ENCODE results near the gene PCOLCE2. TPM values are rescaled to one million over a fixed set of nuclear protein-coding genes. Genes with fewer than 3 reads are reported as not detected.

Gene PCOLCE2
- total RNA-seq, 1 experiment from 2014 or later, result 0.34 TPM

GRCh38 chr3:142853270-142854168 lies 35.4 kb downstream of the PCOLCE2 start:
- DNase-seq, result no peak
- H3K36me3 Mint-ChIP-seq (ENCODE audit: insufficient read depth, unreplicated experiment), result no peaks in the 10 kb centered on the region
- ChIA-PET POLR2A (no interaction called here), CTCF (interaction anchor here (0.7 to 2.0 kb wide), 2 partner anchors 17 to 25 kb away, joined by 3 to 5 read pairs; no protein-coding TSS in a partner anchor)
- H3K4me3 Mint-ChIP-seq (ENCODE audit: unreplicated experiment), result no peak overlapping the region
- no peaks in the 10 kb centered on the region for H3K27me3 Mint-ChIP-seq (ENCODE audit: insufficient read depth, unreplicated experiment)
- no TSS peak for BruUV-seq (replicated peaks)
- no peaks in the 10 kb centered on the region for H3K4me1 ChIP-seq
- H3K27me3 ChIP-seq (replicated peaks; ENCODE audit: control insufficient read depth, insufficient read depth, low read length), result no peaks in the 10 kb centered on the region
- H3K27ac Mint-ChIP-seq (ENCODE audit: unreplicated experiment), result no peak overlapping the region
- intact Hi-C loops (cut with micrococcal nuclease; ENCODE audit: unreplicated experiment), result no loop called here
- H3K9me3 Mint-ChIP-seq (ENCODE audit: unreplicated experiment), result no peaks in the 10 kb centered on the region
- no peak overlapping the region for H3K4me3 ChIP-seq (ENCODE audit: low read depth, low read length)
- H3K4me1 Mint-ChIP-seq (ENCODE audit: low read depth, unreplicated experiment), result peaks cover 5% of the 10 kb centered on the region
- H3K36me3 ChIP-seq (ENCODE audit: control insufficient read depth, insufficient read depth, low read length), result no peaks in the 10 kb centered on the region
- H3K9me3 ChIP-seq, result no peaks in the 10 kb centered on the region
- TF ChIP-seq, protein P1, sequence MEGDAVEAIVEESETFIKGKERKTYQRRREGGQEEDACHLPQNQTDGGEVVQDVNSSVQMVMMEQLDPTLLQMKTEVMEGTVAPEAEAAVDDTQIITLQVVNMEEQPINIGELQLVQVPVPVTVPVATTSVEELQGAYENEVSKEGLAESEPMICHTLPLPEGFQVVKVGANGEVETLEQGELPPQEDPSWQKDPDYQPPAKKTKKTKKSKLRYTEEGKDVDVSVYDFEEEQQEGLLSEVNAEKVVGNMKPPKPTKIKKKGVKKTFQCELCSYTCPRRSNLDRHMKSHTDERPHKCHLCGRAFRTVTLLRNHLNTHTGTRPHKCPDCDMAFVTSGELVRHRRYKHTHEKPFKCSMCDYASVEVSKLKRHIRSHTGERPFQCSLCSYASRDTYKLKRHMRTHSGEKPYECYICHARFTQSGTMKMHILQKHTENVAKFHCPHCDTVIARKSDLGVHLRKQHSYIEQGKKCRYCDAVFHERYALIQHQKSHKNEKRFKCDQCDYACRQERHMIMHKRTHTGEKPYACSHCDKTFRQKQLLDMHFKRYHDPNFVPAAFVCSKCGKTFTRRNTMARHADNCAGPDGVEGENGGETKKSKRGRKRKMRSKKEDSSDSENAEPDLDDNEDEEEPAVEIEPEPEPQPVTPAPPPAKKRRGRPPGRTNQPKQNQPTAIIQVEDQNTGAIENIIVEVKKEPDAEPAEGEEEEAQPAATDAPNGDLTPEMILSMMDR (IDR thresholded peaks at IDR 0.05; ENCODE audit: insufficient read depth in 1 of 2, low read depth in 1 of 2, low read length in 1 of 2, severe bottlenecking in 1 of 2, unreplicated experiment in 1 of 2), result no peak

DNA sequence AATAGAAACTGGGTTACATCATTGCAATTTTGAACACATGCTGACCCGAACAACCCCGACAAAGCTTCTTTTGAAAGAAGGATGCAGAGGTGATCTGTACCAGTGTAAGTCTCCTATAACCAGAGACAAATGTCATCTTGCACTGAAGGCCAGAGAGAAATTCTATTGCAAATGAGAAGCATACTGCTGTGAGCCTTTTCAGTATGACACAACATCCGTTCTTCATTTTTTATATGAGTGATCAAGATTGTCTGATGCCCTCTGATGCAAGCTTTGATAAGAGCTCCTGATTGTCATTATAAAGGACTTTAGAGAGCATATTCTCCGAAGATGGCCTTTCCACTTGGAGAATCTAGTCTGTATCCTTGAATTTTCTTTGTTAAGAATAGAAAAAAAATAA lies 36.9 kb downstream of the PCOLCE2 start:
- intact Hi-C loops (cut with micrococcal nuclease; ENCODE audit: unreplicated experiment), result no loop called here
- H3K36me3 ChIP-seq (ENCODE audit: control insufficient read depth, insufficient read depth, low read length), result no peaks in the 10 kb centered on the region
- no peaks in the 10 kb centered on the region for H3K4me1 ChIP-seq
- peaks cover 5% of the 10 kb centered on the region for H3K4me1 Mint-ChIP-seq (ENCODE audit: low read depth, unreplicated experiment)
- H3K36me3 Mint-ChIP-seq (ENCODE audit: insufficient read depth, unreplicated experiment), result no peaks in the 10 kb centered on the region
- no peak overlapping the region for H3K4me3 ChIP-seq (ENCODE audit: low read depth, low read length)
- no peaks in the 10 kb centered on the region for H3K9me3 ChIP-seq
- DNase-seq, result no peak
- ChIA-PET POLR2A (no interaction called here), CTCF (no interaction called here)
- no peak overlapping the region for H3K4me3 Mint-ChIP-seq (ENCODE audit: unreplicated experiment)
- TF ChIP-seq, protein P1 (IDR thresholded peaks at IDR 0.05; ENCODE audit: insufficient read depth in 1 of 2, low read depth in 1 of 2, low read length in 1 of 2, severe bottlenecking in 1 of 2, unreplicated experiment in 1 of 2), result no peak
- H3K27me3 Mint-ChIP-seq (ENCODE audit: insufficient read depth, unreplicated experiment), result no peaks in the 10 kb centered on the region
- BruUV-seq (replicated peaks), result no TSS peak
- H3K27me3 ChIP-seq (replicated peaks; ENCODE audit: control insufficient read depth, insufficient read depth, low read length), result no peaks in the 10 kb centered on the region
- H3K27ac Mint-ChIP-seq (ENCODE audit: unreplicated experiment), result no peak overlapping the region
- H3K9me3 Mint-ChIP-seq (ENCODE audit: unreplicated experiment), result no peaks in the 10 kb centered on the region

DNA sequence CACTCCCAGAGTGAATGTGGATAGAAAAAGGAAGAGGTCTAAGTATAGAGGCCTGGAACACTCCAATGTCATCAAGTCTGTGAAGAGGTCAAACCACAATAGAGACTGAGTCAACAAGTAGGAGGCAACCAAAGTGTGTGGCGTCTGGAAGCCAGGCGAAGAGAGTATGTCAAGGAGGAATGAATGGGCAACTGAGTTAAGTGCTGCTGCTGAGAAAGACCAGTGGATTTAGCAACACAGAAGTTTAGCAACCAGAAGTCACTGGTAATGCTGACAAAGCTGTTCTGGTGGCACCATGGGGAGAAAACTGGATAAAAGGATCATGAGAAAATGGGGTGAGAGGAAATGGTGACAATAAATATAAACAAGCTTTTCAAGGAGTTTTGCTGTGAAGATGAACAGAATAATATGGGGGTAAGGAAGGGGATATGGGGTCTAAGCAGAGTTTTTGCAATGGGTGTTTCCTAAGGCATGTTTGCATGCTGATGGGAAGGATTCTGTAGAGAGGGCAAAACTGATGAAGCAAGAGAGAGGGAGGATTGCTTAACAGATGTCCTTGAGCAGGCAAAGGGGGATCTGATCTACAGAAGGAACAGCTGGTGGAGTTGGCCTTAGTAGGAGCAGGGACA lies 38.4 kb downstream of the PCOLCE2 start:
- intact Hi-C loops (cut with micrococcal nuclease; ENCODE audit: unreplicated experiment), result no loop called here
- no peaks in the 10 kb centered on the region for H3K9me3 Mint-ChIP-seq (ENCODE audit: unreplicated experiment)
- no TSS peak for BruUV-seq (replicated peaks)
- TF ChIP-seq, protein P1 (IDR thresholded peaks at IDR 0.05; ENCODE audit: insufficient read depth in 1 of 2, low read depth in 1 of 2, low read length in 1 of 2, severe bottlenecking in 1 of 2, unreplicated experiment in 1 of 2), result no peak
- H3K4me3 ChIP-seq (ENCODE audit: low read depth, low read length), result no peak overlapping the region
- ChIA-PET POLR2A (no interaction called here), CTCF (no interaction called here)
- no peaks in the 10 kb centered on the region for H3K27me3 ChIP-seq (replicated peaks; ENCODE audit: control insufficient read depth, insufficient read depth, low read length)
- no peaks in the 10 kb centered on the region for H3K9me3 ChIP-seq
- H3K4me1 ChIP-seq, result no peaks in the 10 kb centered on the region
- H3K36me3 ChIP-seq (ENCODE audit: control insufficient read depth, insufficient read depth, low read length), result no peaks in the 10 kb centered on the region
- H3K36me3 Mint-ChIP-seq (ENCODE audit: insufficient read depth, unreplicated experiment), result no peaks in the 10 kb centered on the region
- H3K4me1 Mint-ChIP-seq (ENCODE audit: low read depth, unreplicated experiment), result peaks cover 5% of the 10 kb centered on the region
- no peaks in the 10 kb centered on the region for H3K27me3 Mint-ChIP-seq (ENCODE audit: insufficient read depth, unreplicated experiment)
- H3K27ac Mint-ChIP-seq (ENCODE audit: unreplicated experiment), result no peak overlapping the region
- DNase-seq, result no peak
- H3K4me3 Mint-ChIP-seq (ENCODE audit: unreplicated experiment), result no peak overlapping the region

Data from Caco-2 (cell line).